GM23248 (cell line): ENCODE measurements around the gene CTTNBP2. TPM values are rescaled to one million over a fixed set of nuclear protein-coding genes. Genes with fewer than 3 reads are reported as not detected.

Source experiments
- DNase-seq: peaks from one replicate; pipeline ENCODE4 v3.0.0-alpha.2; 2015
- H2AFZ ChIP-seq: fragments of 200-600 bp; sonication (generic); 2 replicates; pipeline ENCODE4 v1.6.1; 2016; ENCODE audit warnings: antibody characterized with exemption
- H3F3A ChIP-seq: fragments of 200-600 bp; sonication (generic); 2 replicates; pipeline ENCODE4 v1.6.1; 2016; ENCODE audit warnings: mild to moderate bottlenecking, antibody characterized with exemption, mixed run types; ENCODE audit not compliant: insufficient read depth
- H3K27ac ChIP-seq: fragments of 200-600 bp; sonication (generic); 2 replicates; pipeline ENCODE4 v1.5.1; 2016; ENCODE audit warnings: mild to moderate bottlenecking
- H3K27me3 ChIP-seq: fragments of 200-600 bp; sonication (generic); replicated peaks from 2 replicates; pipeline ENCODE4 v1.6.1; 2016; ENCODE audit warnings: mild to moderate bottlenecking; ENCODE audit not compliant: insufficient read depth
- H3K36me3 ChIP-seq: fragments of 200-600 bp; sonication (generic); 2 replicates; pipeline ENCODE4 v1.6.1; 2016; ENCODE audit warnings: low read depth, mild to moderate bottlenecking
- H3K4me1 ChIP-seq: fragments of 200-600 bp; sonication (generic); 2 replicates; pipeline ENCODE4 v1.6.1; 2016; ENCODE audit warnings: mild to moderate bottlenecking; ENCODE audit not compliant: insufficient read depth
- H3K4me2 ChIP-seq: fragments of 200-600 bp; sonication (generic); one replicate; pipeline ENCODE4 v1.6.1; 2016; ENCODE audit warnings: mild to moderate bottlenecking; ENCODE audit not compliant: unreplicated experiment
- H3K4me3 ChIP-seq: fragments of 200-600 bp; sonication (generic); 2 replicates; pipeline ENCODE4 v1.5.1; 2016; ENCODE audit warnings: mild to moderate bottlenecking
- H3K79me2 ChIP-seq: fragments of 200-600 bp; sonication (generic); 2 replicates; pipeline ENCODE4 v1.6.1; 2016; ENCODE audit warnings: mild to moderate bottlenecking; ENCODE audit not compliant: insufficient read depth
- H3K9ac ChIP-seq: fragments of 200-600 bp; sonication (generic); 2 replicates; pipeline ENCODE4 v1.6.1; 2016; ENCODE audit warnings: mild to moderate bottlenecking
- H3K9me2 ChIP-seq: fragments of 200-600 bp; sonication (generic); 2 replicates; pipeline ENCODE4 v1.6.1; 2016; ENCODE audit warnings: mixed run types, mild to moderate bottlenecking, moderate library complexity; ENCODE audit not compliant: insufficient read depth
- H3K9me3 ChIP-seq: fragments of 200-600 bp; sonication (generic); one replicate; pipeline ENCODE4 v1.6.1; 2017; ENCODE audit warnings: low read depth
- H4K20me1 ChIP-seq: fragments of 200-600 bp; sonication (generic); 2 replicates; pipeline ENCODE4 v1.6.0; 2016; ENCODE audit not compliant: insufficient read depth
- EZH2 ChIP-seq: fragments of 200-600 bp; sonication (generic); IDR thresholded peaks from 2 replicates; pipeline ENCODE4 v1.6.1; 2018; ENCODE audit warnings: antibody characterized with exemption, mild to moderate bottlenecking; ENCODE audit not compliant: insufficient read depth, poor library complexity, severe bottlenecking
- EZH2phosphoT487 ChIP-seq: fragments of 200-600 bp; sonication (generic); IDR thresholded peaks from 2 replicates; pipeline ENCODE4 v1.6.1; 2018; ENCODE audit warnings: antibody characterized with exemption, moderate library complexity, mild to moderate bottlenecking, low read depth; ENCODE audit not compliant: insufficient read depth
- WGBS, 2 experiments: methylation state at CpG; one replicate each; pipeline ENCODE4 v1.1.6; 2015 to 2017; ENCODE audit warnings: low lambda C conversion rate in 2 of 2, low coverage in 1 of 2; ENCODE audit errors: missing lambda C conversion rate in 2 of 2; 5-methylcytosine and 5-hydroxymethylcytosine counted together
- in situ Hi-C: fragments of 300-500 bp; cut with MboI; formaldehyde crosslinking; loops from 2 replicates; pipeline ENCODE4 v1.15.0; 2020
- polyA plus RNA-seq: library from polyadenylated mRNA; unstranded; fragments of >200 nt; fragmentation: Nextera tagmentation; extraction: Ambion mirVana; gene quantifications from 2 replicates; pipeline ENCODE4 v1.2.1, GENCODE V29; 2016
- total RNA-seq: library from RNA; depleted of rRNA; stranded (reverse); fragments of >200 nt; shearing (Covaris generic); gene quantifications from 2 replicates; pipeline ENCODE4 v1.2.3, GENCODE V29; 2014

The CTTNBP2 gene
- total and polyA plus RNA-seq, 2 experiments from 2014 or later = not detected

DNA sequence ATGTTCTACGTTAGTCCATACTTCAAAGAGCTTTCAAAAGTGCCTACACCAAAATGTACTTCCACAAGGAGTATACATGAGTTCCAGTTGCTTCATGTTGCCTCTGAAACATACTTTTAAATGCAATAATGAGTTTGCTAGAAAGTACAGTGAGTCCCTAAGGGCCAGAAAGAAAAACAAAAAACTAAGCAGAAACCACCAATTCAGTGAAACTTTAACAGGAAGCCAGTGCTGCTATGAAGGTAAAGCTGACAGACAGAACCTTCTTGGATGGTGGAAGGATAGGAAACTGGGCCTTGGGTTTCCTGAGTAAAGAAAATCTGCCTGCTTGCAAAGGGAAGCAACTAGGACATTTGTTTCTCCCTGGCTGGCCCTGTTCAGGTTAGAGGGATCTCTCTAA is 104.2 kb downstream of the CTTNBP2 start:
- no peaks in the 10 kb centered on the region for H3K9me2 ChIP-seq
- in situ Hi-C loops = no loop called here
- H3K27ac ChIP-seq = no peak overlapping the region
- H3K4me2 ChIP-seq = no peak overlapping the region
- no peaks in the 10 kb centered on the region for H4K20me1 ChIP-seq
- no peaks in the 10 kb centered on the region for H3K4me1 ChIP-seq
- no peak overlapping the region for H3K4me3 ChIP-seq
- H3F3A ChIP-seq = no peaks in the 10 kb centered on the region
- 11 to 16% methylated on average over 1 of the region's 1 CpG for WGBS, 2 experiments
- H2AFZ ChIP-seq = no peak overlapping the region
- H3K36me3 ChIP-seq = no peaks in the 10 kb centered on the region
- H3K27me3 ChIP-seq = no peaks in the 10 kb centered on the region
- H3K79me2 ChIP-seq = no peaks in the 10 kb centered on the region
- DNase-seq = no peak
- TF ChIP-seq EZH2phosphoT487 (no peak), EZH2 (no peak)
- H3K9me3 ChIP-seq = no peaks in the 10 kb centered on the region
- no peak overlapping the region for H3K9ac ChIP-seq

DNA sequence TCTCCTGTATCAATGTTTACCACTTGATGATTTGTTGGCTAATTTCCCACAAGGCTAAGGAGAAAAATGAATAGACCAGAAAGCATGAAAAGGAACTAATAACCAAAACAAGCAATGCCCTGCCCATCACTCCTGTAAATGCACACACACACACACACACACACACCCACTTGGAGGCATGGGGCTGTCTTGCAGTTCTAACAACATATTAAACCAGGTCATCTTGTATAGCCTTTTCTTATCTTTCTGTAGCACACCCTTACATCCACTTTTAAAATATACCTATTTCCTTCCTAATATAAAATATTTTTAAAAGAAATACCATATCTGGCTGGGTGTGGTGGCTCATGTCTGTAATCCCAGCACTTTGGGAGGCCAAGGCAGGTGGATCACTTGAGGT is 105.3 kb downstream of the CTTNBP2 start:
- H3K36me3 ChIP-seq = no peaks in the 10 kb centered on the region
- H3K27me3 ChIP-seq = no peaks in the 10 kb centered on the region
- H3K9ac ChIP-seq = no peak overlapping the region
- no peaks in the 10 kb centered on the region for H3K9me3 ChIP-seq
- in situ Hi-C loops = no loop called here
- no peak for DNase-seq
- no peaks in the 10 kb centered on the region for H3K4me1 ChIP-seq
- no peaks in the 10 kb centered on the region for H4K20me1 ChIP-seq
- no peaks in the 10 kb centered on the region for H3K79me2 ChIP-seq
- no peaks in the 10 kb centered on the region for H3F3A ChIP-seq
- no peak overlapping the region for H3K4me3 ChIP-seq
- no peak overlapping the region for H3K27ac ChIP-seq
- H3K9me2 ChIP-seq = no peaks in the 10 kb centered on the region
- no peak for TF ChIP-seq EZH2phosphoT487
- TF ChIP-seq EZH2 = no peak
- H2AFZ ChIP-seq = no peak overlapping the region
- no peak overlapping the region for H3K4me2 ChIP-seq

DNA sequence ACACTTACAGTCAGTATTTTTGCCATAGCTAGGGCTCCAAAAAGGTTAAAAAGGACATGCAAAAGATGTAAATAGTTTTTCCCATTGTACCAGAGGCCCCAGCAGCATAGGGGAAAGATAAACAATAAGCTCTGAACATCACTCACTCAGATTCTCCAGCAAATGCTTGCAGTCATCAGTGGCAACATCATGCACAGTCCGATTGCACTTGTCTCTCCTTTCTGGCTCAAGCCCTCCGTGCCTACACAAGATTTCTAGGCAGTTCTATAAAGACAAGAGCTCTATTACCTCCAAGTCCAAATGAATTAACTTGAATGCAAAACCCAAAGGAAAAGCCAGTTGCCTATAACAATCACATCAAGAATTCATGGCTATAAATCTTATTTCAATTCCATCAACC is 106.3 kb downstream of the CTTNBP2 start:
- Histone ChIP-seq H2AFZ (no peak overlapping the region), H3K4me3 (no peak overlapping the region), H3K9me2 (no peaks in the 10 kb centered on the region), H3K4me1 (no peaks in the 10 kb centered on the region), H3K9me3 (no peaks in the 10 kb centered on the region), H3K36me3 (no peaks in the 10 kb centered on the region), H3F3A (no peaks in the 10 kb centered on the region), H4K20me1 (no peaks in the 10 kb centered on the region), H3K27me3 (no peaks in the 10 kb centered on the region), H3K4me2 (no peak overlapping the region), H3K27ac (no peak overlapping the region), H3K9ac (no peak overlapping the region), H3K79me2 (no peaks in the 10 kb centered on the region)
- DNase-seq = no peak
- in situ Hi-C loops = no loop called here
- WGBS, 2 experiments = 8 to 19% methylated on average over 2 of the region's 2 CpGs
- TF ChIP-seq EZH2phosphoT487 = no peak
- TF ChIP-seq EZH2 = no peak

GRCh38 chr7:117764031-117764430 is 109.2 kb downstream of the CTTNBP2 start:
- in situ Hi-C loops = no loop called here
- Histone ChIP-seq H3K27ac (no peak overlapping the region), H3K4me1 (no peaks in the 10 kb centered on the region), H3K27me3 (no peaks in the 10 kb centered on the region), H3K79me2 (no peaks in the 10 kb centered on the region), H3K4me3 (no peak overlapping the region), H3K4me2 (no peak overlapping the region), H4K20me1 (no peaks in the 10 kb centered on the region), H3K9me2 (no peaks in the 10 kb centered on the region), H3K9me3 (no peaks in the 10 kb centered on the region), H2AFZ (no peak overlapping the region), H3K36me3 (no peaks in the 10 kb centered on the region), H3F3A (no peaks in the 10 kb centered on the region), H3K9ac (no peak overlapping the region)
- DNase-seq = no peak
- no peak for TF ChIP-seq EZH2
- TF ChIP-seq EZH2phosphoT487 = no peak
- WGBS, 2 experiments = 0% methylated on average over 1 of the region's 1 CpG

- H3F3A ChIP-seq = no peaks in the 10 kb centered on the region
- no peak overlapping the region for H3K9ac ChIP-seq
- no peaks in the 10 kb centered on the region for H3K36me3 ChIP-seq
- H3K4me2 ChIP-seq = no peak overlapping the region
- DNase-seq = no peak
- H3K4me3 ChIP-seq = no peak overlapping the region
- no peaks in the 10 kb centered on the region for H3K27me3 ChIP-seq
- in situ Hi-C loops = no loop called here
- 26 to 36% methylated on average over 3 of the region's 3 CpGs for WGBS, 2 experiments
- no peaks in the 10 kb centered on the region for H3K9me3 ChIP-seq
- no peaks in the 10 kb centered on the region for H4K20me1 ChIP-seq
- H3K4me1 ChIP-seq = no peaks in the 10 kb centered on the region
- no peak overlapping the region for H2AFZ ChIP-seq
- no peaks in the 10 kb centered on the region for H3K9me2 ChIP-seq
- H3K79me2 ChIP-seq = no peaks in the 10 kb centered on the region
- no peak overlapping the region for H3K27ac ChIP-seq
- TF ChIP-seq EZH2 (no peak), EZH2phosphoT487 (no peak)
These were observed 111.2 kb downstream of the CTTNBP2 start for GRCh38 chr7:117762055-117762454.
